AG09309 (cell line): ENCODE data around the gene TMEM132C.
"Not testable (repeated sequence)": the region's sequence is repeated elsewhere in the genome, so short reads cannot be mapped to it uniquely, and the experiment has no call there.

Experiments
- DNase-seq: peaks from one replicate; pipeline ENCODE4 v3.0.0-alpha.2; 2010; ENCODE audit warnings: low read depth
- H3K4me3 ChIP-seq: 2 replicates; pipeline ENCODE4 v1.5.1; 2011; ENCODE audit warnings: mild to moderate bottlenecking, low read depth, low read length, moderate library complexity; ENCODE audit not compliant: control insufficient read depth
- TF ChIP-seq, protein P1 (sequence below): IDR thresholded peaks from 2 replicates; pipeline ENCODE4 v1.5.1; 2011; ENCODE audit warnings: mild to moderate bottlenecking, low read depth, low read length, inconsistent platforms; ENCODE audit not compliant: insufficient read depth, control insufficient read depth; ENCODE audit errors: missing control alignments

TMEM132C gene

DNA sequence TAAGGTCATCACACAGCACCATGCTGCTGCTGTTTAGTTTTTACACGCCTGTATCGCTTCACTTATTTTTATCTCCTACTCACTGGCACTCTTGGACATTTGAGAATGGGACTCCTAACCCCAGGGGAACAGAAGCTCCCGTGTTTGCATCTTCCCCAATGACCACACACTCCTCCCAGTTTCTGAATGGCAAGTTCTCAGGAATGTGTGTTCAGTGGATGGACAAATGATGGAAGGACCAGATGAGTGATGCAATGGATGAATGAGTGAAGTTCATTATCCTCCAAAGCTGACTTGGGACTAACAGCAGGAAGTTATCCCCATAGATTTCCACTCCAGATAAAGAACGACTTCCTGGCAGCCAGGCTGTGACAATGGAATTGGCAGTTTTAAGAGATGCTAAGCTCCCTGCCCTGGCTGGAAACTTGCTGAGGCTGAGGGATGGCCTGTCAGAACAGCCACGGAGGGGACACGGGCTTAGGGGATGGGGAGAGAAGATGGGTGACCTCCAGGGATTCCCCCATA is 325.3 kb downstream of the TMEM132C start:
- DNase-seq, result no peak
- TF ChIP-seq, protein P1, sequence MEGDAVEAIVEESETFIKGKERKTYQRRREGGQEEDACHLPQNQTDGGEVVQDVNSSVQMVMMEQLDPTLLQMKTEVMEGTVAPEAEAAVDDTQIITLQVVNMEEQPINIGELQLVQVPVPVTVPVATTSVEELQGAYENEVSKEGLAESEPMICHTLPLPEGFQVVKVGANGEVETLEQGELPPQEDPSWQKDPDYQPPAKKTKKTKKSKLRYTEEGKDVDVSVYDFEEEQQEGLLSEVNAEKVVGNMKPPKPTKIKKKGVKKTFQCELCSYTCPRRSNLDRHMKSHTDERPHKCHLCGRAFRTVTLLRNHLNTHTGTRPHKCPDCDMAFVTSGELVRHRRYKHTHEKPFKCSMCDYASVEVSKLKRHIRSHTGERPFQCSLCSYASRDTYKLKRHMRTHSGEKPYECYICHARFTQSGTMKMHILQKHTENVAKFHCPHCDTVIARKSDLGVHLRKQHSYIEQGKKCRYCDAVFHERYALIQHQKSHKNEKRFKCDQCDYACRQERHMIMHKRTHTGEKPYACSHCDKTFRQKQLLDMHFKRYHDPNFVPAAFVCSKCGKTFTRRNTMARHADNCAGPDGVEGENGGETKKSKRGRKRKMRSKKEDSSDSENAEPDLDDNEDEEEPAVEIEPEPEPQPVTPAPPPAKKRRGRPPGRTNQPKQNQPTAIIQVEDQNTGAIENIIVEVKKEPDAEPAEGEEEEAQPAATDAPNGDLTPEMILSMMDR, result no peak
- H3K4me3 ChIP-seq, result no peak overlapping the region

DNA sequence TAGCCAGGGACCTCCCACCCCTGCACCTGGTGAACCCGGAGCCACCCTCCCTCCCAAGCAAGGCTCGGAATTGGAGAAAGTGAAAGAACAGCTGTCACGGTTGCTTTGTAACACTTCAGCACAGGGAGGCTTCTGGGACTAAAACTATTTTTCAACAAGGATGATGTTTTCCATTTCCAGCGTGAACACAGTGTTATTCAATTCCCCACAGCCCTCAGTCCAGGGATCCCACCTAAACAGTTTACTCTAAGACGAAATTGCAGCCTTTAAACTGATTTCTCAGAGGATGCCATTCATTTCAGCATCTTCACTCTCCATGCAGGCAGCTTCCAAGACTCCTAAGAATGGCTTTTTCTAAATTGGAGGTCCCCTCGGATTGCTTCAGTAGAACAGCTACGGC is 327.6 kb downstream of the TMEM132C start:
- DNase-seq, result no peak
- TF ChIP-seq, protein P1, result no peak
- H3K4me3 ChIP-seq, result no peak overlapping the region

DNA sequence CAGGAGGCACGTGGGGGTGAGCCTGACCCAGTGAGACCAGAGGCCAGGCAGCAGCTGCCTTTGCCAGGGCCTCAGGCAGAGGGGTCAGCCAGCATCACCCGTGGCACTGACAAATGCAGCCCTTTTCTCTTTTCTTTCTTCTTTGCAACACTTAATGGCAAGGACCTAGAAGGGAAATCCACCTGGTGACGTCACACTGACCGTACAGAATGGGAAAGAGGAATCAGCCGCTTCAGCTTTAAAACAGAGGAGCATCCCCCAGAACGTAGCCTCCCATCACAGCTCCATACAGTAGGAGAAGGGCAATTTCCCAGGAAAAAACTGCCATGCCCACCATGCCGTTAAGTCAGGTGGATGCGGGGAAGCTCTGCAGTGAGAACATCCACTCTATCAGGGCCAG is 328.6 kb downstream of the TMEM132C start:
- DNase-seq, result no peak
- TF ChIP-seq, protein P1, result no peak

DNA sequence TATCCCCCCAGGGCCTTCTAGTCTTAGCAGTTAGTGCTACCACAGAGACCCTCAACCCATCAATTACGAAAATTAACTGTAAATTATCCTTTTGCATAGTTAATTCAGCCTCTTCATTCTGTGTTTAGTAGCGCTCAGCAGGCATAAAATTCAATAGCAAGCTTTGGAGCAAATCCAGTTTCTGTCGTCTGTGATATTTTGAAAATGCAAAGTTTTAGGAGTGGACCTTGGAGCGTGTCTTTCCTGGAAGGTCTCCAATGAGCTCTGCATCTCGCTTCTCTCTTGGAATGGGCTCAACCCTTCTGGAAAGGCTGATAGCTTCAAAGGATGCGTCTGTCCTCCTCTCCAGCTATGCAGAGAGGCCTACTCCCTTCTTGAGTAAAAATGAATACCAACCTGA is 333.9 kb downstream of the TMEM132C start:
- no peak for DNase-seq
- TF ChIP-seq, protein P1, result no peak
- no peak overlapping the region for H3K4me3 ChIP-seq

More for the DNA sequence above, 328.6 kb downstream of the TMEM132C start:
- H3K4me3 ChIP-seq, result no peak overlapping the region

DNA sequence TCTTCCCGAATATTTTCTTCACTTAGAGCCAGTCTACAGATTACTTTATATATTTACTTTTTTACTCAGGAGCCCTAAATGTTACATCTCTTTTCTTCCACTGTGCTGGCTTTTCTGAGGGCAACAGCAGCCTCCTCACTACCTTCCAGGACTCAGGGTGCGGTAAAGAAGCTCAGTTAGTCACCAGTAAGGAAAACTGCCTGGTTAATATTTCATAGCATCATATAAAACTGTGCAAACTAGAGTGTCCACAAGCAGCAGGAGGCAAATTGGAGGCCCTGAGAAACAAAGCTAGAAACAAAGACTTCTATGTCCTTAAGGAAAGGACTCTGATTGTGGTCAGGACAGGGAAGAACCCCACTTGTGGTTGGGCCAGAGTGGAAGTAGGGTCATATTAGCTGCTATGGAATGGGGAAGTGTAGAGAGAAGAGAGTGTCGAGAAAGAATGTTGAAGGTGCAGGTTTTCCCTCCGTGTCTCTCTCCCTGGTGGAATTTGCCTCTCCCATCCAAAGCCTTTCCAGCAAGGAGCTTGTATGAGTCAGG is 336.7 kb downstream of the TMEM132C start:
- no peak overlapping the region for H3K4me3 ChIP-seq
- TF ChIP-seq, protein P1, result no peak
- DNase-seq, result no peak

DNA sequence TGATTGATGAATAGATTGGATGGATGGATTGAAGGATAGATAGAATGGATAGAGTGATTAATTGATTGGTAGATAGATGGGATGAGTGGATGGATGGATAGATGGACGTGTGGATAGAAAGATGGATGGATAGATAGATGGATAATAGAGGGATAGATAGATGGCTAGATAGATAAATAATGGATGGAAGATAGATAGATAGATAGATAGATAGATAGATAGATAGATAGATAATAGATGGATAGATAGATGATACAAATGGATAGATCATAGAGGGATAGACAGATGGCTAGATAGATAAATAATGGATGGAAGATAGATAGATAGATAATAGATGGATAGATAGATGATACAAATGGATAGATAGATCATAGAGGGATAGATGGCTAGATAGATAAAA is 337.2 kb downstream of the TMEM132C start:
- not testable (repeated sequence) for H3K4me3 ChIP-seq, DNase-seq

DNA sequence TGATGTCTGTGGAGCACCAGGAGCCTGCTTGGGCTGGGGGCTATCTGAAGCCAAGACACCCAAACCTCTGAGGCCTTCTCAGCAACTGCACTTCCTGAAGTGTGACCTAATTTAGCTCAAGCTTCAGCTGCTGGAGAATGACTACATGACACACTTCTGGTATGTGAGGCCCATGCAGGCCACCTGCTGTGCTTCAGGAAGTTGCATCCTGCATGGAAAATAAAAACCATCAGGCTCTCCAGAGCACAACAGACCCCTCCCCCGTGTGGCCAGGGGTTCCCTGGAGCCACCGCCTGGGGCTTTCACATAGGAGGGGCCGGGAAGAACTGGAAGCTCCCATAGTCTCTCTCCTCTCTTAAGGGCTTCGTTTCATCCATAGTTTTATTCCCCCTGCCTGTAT is 339.1 kb downstream of the TMEM132C start:
- TF ChIP-seq, protein P1, result no peak
- DNase-seq, result no peak
- H3K4me3 ChIP-seq, result no peak overlapping the region
